DMS153 treated with DMSO at 0.1 percent for 48 hours (cell line): Measurements from ENCODE around the gene STPG4.

Experiments
- DNase-seq: peaks from one replicate; lab custom pipeline; 2025; ENCODE audit not compliant: unreplicated experiment; lab: John Stamatoyannopoulos, UW

The STPG4 gene

DNA sequence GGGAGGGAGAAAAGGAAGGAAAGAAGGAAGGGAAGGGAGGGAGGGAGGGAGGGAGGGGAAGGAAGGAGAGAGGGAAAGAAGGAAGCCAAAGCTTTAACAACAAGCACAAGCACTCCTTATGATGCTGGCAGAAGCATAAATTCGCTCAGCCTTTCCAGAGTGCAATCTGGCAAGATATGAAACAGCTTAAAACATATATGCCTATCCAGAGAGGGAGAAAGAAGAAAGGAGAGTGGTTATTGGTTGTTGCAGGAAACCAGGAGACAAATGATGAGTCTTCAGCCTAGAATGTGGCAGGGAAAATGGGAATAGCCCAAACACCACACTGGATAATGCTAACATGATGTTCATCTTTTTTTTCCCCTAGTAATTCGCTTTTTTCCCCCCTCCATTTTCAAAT is 64.0 kb downstream of the STPG4 start:
- DNase-seq = no peak

DNA sequence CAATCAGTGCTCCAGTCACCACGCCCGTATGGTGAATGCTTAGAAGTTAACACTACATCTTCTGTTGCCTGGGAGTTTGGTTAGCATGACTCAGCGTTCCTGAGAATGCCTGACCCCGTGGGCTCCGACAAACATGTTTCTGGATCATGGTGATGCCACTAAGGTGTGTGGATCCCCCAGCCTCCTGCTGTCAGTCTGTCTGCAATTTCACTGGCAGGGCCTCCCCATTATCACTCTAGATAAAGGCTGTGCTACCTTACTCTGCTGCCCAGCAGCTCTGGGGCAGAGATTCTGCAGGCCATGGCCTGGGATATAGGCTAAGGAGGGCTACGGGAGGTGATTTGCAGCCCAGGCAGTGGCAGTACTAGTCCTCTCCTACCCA is 66.0 kb downstream of the STPG4 start:
- no peak for DNase-seq

DNA sequence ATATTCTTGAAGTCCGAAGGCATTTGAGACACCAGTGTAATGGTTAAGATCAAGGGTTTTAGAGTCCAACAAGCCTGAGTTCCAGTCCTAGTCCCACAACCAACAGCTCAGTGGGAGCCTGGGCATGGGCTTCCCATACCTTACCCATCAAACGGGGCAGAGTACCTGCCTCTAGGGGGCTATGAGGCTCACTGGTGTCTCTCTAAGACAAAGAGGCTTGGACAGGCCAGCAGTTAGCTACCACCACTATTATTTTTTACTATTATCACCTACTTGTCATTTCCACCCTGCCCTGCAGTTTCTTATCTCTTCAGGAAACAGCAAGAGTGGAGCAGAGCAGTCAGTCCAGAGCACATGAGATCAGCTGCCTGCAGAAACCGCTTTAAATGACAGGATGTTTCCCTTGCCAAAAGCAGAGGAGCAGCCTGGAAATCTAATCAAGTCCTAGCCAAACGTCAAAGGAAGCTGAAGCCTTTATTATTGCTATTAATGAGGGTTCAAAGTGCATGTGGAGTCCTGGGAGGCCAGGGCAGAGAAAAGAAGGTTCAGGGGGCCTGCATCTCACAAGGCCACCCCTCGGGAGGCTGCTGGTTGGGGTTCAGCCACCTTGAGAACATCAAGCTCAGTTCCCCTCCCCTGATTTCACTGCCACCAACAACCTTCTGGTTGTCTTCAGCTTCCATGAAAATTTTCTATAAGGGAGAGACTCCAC is 66.6 kb downstream of the STPG4 start:
- DNase-seq = no peak

DNA sequence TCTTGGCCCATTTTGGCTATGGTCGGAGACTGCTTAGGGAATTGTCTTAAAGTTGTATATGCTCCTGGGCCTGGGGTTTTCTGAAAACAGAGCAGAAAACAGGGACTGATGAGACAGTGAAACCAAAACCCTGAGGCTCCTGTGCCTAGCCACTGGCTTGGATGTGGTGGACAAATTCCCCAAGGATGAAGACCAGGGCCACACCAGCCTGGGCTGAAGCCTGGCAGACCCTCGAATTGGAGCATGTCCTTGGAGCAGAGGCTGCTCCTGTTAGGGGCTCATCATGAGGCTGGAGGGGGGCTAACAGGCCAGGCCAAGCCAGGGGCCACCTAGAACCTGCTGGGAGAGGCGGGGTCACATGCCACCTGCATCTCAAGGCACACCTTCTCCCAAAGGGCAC is 68.1 kb downstream of the STPG4 start:
- DNase-seq = no peak

DNA sequence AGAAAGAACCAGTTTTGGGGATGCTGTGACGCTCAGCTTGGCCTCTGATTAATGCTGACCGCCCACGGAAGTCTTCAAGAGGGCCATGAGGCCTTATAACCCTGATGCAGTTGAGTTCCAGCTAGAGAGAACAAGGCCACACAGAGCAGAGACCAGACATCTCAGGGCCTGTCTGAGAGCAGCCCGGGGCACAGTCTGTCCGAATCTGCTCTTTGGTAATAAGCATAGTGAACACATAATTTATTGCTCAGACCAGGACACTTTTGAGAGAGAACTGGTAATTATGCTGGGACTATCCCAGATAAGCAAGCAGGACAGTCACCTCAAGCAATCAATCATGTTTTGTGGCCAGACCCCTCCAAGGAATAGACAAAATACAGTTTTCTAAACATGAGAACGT is 68.5 kb downstream of the STPG4 start:
- no peak for DNase-seq

DNA sequence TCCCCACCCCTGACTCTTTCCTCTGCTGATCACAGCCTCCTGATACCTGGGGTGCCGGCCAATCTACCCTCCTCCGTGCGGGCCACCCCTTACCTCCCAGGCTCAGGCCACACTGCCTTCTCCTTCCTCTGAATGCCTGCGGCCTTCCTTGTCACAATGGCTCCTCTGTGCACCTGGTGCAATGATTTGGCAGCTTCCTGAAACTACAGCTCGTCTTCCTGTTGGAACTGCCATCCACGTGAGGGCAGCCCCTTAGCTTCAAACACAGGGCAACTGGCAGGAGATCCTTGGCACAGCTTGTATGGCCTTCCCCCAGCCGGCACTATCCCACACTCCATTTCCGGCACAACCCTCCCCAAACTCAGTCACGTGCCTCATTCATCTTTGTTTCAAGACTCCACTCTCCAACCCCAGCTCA is 69.0 kb downstream of the STPG4 start:
- DNase-seq = no peak

DNA sequence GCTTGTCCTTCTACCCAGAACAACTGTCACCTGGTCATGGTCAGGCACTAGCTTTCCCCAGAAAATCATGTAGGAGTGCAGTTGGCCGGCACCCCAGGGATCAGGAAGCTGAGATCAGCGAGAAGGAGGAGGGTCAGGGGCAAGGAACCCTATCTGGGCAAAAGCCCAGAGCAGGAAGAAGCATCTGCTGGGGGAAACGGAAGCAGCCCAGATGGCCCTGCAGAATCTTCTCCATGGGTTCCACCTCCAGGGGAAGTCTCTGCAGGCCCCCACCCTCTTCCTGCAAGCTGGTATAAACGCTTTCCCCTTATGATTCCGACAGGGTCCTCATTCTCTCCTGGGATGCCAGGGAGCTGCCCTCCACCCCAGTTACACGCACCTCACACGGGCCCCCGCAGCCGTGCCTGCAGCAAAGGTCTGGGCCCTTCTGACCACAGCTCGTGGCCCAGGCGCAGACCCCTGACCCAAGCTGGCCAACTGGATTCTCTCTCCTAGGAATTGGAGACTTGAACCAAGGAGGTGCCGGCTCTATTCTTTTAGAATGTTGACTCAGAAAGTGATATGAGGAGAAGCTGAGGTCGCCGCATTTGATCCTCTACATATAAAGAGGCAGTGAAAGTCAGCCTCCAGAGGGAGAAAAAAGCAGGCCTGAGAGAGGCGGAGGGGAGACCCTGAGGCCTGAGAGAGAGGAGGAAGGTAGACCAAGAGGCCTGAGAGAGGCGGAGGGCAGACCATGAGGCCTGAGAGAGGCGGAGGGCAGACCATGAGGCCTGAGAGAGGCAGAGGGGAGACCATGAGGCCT is 71.0 kb downstream of the STPG4 start:
- no peak for DNase-seq

DNA sequence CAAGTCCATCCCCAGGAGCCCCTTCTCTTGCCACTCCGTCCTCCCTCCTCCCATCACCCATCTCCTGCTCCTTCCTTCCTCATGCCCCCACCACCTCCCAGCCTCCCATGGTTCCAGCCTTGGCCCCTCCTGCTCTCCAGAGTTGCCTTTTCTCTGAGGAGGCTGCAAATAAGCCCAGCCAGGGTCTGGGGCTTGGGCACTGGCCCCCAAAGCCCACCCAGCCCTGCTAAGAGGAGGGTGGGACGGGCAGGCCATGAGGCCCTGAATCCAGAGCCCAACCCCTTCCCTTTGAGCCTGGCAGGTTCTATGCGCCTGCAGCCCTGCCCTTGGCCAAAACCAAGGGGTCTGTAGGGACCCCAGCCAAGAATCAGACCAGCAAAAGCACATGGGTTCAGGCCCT is 71.6 kb downstream of the STPG4 start:
- no peak for DNase-seq

DNA sequence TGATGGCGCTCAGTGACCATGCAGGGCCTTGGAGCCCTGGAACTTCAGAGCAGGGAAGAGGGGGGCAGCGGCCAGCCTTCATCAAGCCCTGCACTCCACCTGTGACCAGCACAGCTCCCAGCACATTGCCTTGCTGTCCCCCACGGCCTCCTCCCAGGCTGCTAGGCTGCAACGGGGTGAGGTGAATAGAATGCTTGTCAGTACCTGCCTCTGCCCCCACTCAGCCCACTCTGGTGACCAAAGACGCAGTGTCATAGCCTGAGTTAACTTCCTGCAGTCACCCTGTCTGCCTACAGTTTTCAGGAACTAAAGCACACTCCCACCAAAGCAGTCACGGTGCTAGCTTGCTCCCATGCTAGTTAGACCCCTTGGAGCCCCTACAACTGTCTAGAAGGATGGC is 72.1 kb downstream of the STPG4 start:
- DNase-seq = no peak

DNA sequence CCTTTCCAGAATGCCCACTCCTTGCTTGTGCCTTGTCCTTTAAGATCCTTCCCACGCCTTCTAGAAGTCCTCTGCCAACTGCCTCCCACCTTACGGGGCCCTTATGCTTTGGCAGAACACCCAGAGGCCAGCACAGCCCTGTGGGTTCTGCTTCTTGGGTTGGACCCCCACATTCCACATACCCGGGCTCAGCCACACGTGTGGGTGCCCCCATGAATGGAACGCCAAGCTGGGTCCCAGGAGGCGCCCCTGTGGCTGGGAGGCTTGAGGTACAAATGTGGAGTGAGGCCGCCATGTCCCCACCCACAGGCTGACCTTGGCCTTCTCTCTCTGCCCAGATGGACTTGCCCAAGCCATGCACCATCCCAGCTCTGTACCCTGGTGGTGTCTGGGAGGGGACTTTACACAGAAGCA is 74.2 kb downstream of the STPG4 start:
- no peak for DNase-seq

DNA sequence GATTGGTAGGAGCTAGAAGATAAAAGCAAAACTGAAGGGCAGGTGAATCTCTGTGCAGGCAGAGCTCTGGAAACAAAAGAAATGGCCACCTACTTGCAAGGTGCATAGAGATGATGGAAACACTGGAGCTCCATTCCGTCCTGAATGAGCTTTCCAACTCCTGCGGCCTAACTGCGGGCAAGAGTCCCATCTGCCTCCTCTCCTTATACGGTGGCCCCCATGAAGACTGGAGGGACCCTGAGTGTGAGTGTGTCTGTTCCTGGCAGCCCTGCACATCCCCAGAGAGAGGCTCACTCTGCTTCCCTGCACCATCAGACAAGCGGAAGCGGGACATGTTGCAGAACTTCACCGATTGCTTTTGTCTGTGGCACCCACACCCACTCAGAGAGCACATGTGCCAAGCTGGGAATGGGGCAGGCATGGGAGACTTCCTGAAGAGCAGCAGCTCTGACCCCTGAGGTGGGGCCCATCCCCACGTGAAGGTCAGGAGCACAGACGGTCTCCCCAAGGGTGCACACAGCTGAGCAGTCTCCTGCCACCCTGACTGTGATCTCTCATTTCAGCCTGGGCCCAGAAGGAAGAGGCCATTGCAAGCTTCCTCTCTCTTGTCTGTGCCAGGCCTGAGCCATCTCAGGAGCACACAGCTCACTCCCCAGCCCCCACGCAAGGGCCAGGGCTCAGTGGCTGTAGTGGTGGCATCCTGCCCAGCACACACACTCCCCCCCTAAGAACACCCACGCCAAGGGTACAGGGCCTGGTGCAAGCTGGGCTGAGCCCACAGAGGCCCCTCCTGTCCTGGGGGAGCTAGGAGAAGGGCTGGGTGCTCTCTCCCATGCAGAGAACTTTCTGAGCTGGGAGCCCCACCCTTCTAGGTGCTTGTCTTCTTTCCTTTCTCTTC is 75.3 kb downstream of the STPG4 start:
- no peak for DNase-seq

DNA sequence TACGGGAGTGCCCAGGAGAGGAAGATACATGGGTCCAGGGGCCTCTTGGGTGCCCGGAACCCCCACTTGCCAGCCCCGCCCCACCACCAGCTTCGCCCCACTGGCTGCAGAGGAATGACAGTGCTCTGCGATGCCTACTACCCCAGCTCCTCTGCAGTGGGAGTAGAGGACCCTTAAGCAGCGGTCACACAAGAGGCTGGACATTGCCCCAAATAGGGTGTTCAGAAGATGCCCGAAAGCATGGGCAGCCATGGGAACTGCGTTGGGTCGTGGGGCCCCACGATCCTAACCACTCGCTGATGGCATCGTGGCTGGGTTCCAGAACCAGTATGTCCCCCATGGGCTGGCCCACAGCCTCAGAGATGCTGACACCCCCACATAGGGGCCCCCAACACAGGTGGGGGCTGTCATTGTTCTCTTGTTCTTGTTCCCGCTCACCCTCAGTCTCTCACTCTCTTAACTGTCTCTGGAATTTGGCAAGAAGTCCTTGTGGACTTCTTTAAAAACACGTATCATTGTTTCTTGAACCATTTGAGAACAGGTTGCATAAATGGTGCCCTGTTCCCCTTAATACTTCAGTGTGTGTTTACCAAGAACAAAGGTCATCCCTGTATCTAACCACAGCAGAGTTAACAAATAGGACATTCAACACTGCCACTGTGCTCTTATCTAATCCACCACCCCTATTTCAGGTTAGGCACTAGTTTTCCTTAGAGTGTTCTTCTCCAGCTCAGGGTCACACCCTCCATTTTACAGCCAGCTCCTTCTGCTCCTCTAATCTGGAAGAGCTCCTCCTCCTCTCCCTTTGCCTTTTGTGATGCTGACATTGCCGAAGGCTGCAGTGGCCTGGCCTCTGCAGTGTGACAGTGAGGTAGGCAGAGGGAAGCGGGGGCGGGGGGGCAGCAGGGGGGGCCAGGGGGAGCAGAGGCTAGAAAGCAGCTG is 76.3 kb downstream of the STPG4 start:
- DNase-seq = no peak

DNA sequence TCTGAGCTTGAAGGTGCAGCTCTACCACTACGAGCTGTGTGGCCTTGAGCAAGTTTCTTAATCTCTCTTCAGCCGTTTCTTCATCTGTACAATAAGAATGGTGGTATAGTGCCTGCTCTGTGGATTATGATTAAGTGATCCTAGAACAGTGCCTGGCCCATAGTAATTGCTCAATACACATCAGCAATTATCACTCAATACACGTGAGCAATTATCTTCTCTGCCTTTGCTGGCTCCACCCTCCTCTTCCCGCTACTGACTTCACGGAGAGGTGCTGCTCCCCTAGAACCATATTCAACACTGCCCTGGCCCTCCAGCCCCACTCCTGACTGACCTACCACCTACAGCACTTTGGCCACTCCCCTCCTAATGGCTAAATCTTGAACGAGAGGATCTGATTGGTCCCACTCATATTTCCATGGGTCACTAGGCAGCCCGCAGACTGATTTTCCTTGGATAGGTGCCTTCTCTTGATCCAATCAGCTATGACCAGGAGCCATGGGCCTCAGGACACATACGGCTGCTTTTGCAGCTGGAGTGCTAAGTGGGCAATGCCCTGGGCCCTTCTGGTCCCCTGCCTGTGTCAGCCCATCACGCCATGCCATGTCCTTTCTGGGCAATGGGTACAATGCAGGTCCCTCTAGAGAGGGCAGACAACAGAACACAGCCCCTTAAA is 77.5 kb downstream of the STPG4 start:
- no peak for DNase-seq

DNA sequence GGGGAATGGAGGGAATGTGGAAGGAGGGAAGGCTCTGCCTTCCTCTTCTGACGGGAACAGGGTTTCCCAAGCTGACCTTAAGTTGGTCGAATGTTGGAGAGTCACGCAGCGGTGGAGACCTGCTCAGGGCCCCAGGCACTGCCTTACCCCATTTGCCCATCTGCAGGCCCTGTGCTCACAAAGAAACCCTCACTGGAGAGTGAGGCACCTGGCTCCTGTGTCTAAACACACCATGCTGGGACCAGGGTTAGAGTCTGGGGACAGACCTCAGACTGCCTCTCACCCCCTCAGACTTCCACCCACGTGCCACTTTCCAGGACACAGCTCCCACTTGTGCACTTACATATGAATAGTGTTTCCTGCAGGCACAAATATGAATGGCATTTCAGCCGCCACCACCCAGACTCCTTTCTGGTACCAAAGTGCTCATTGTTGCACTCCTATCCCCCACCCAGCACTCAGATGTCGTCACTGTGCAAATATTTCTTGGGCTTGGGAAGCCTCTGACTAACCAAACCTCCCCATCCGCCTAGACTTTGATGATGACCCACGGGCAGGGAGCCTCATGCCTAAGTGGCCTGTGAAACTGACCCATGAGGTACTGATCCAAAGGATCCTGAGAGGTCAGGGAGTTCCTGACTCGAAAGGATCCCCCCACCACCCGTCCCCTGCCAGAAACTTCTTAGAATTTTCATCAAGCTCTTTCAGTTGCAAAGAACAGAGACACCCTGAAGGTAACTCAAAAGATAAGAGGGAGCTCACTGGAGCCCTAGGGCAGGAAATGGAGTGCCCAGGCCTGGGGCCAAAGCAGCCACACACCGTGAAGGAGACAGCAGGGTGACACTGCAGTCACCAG is 78.3 kb downstream of the STPG4 start:
- no peak for DNase-seq

DNA sequence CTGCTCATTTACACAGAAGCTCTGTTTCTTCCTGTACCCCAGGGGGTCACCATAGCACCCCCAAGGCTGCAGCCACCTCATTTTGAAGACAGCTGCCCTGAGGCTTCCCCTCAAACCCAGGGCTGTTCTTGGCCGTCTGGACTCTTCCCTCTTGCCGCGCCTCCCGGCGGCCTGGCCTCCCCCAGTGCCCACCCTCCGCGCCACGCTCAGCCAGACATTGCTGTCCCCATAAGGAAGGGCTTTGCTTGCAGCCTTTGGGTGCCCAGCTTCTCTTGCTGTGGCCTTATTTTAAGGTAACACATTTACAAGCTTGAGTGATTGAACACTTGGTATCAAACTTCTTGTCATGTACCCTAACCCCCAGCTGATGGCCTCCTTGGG is 79.0 kb downstream of the STPG4 start:
- DNase-seq = no peak

DNA sequence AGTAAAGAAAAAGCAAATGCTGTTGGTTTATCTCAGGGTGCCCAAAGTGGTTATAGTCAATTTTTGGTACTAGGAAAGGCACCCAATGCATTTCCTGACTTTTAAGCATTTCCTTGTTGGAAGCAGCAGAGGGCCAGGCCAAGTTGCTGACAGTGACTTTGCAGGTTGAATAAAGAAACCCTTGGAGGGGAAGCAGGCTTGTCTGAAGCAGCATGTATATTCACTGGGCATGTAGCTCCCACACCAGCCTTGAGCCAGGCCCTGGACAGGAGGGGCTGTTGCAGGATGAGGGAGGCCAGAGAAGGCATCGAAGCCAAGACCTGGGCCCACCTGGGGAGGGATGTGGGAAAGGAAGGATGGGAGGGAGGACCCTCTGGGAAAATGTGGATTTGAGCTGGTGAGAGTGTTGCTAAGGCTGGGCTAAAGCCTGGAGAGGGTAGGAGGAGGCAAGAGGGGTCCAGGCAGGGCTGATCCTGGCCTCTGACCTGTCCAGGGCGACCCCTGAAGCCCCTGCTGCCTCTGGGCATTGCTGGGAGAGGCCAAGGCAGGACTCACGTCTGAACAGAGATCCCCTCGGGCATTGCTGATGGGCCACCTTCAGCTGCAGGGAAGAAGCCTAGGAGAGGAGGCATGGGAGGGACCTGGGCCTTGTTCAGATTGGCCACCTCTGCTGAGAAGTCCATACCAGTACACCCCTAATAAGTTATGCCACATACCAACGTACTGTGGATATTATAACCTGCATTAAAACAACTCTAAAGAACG is 79.6 kb downstream of the STPG4 start:
- no peak for DNase-seq

DNA sequence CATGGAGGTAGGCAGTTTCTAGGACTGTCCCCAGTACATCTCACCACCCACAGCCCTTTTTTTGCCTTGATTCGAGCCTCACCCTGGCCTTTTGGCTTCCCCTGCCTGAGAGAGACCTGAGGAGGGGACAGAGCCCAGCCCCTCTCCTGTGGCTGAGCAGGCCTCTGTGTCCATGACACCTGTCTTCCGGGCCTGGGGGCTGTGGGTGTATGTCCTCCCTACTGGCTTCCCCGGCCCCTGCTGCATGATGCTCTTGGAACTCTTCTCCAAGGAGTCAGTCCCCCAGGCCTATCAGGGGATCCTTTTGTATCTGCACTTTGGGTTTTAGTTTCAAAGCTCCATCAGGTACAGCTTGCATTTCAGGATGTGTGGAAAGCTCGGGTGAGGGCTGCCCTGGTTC is 80.4 kb downstream of the STPG4 start:
- no peak for DNase-seq

DNA sequence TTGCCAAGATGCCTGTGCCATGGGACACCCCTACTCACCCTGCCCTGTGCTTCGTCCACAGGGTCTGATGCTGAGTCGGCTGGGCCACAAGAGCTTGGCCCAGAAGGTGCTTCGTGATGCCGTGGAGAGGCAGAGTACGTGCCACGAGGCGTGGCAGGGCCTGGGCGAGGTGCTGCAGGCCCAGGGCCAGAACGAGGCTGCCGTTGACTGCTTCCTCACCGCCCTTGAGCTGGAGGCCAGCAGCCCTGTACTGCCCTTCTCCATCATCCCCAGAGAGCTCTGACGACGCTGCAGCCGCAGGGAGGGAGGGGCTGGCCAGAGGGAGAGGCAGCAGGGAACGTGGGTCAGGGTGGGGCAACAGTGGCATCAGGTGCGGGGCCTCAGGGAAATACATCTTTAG is 81.5 kb downstream of the STPG4 start:
- no peak for DNase-seq
